ENCODE results near the gene AMHR2.

Gene AMHR2

DNA sequence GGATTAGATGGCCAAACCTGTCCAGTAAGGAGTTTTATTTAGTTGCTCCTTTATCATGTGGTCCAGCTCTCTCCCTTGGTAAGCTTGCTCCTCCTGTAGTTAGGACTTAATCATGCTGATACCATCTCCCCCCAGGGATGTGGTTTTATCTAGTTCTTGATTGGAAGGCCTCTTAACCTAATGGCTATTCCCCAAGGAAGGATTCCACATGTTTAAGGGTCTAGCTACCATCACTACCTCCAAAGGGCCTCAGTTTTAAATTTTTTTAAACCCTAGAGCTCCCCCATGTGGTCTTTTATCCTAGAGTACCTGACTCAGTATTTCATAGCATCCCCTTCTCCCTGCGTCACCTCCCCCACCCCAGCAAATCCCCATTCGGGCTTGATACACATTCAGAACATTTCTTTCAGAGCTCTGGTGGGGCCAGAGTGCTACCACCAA lies 53.1 kb downstream of the AMHR2 start:
- no peak for DNase-seq (ENCODE audit: low read depth)
- no peak for TF ChIP-seq CTCF (IDR thresholded peaks at IDR 0.05; ENCODE audit: insufficient read depth, low read depth, low read length, missing control alignments)

DNA sequence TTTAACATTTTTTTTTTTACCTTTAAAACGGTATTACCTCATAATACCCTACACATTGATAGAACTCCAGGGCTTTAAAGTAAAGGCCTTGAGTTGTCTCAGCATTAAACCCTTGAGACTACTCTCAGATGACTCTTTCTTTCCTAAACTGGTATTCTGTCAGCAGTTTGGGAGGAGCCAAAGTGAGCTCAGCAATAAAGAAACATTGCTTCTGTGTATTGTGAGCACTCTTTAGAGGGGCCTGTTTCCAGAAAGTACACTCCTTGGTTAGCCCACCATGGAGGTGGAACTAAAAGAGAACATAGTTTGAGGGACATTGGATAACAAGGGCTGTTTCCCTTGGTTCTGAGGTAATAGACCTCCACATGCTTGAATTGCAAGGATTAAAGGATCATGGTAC lies 55.2 kb downstream of the AMHR2 start:
- DNase-seq (ENCODE audit: low read depth): no peak
- no peak overlapping the region for H3K4me3 ChIP-seq (ENCODE audit: low read length)
- TF ChIP-seq CTCF (IDR thresholded peaks at IDR 0.05; ENCODE audit: insufficient read depth, low read depth, low read length, missing control alignments): no peak

More for the DNA sequence above, 53.1 kb downstream of the AMHR2 start:
- no peak overlapping the region for H3K4me3 ChIP-seq (ENCODE audit: low read length)

GRCh38 chr12:53479331-53479730 lies 55.7 kb downstream of the AMHR2 start:
- no peak overlapping the region for H3K4me3 ChIP-seq (ENCODE audit: low read length)
- DNase-seq (ENCODE audit: low read depth): no peak
- no peak for TF ChIP-seq CTCF (IDR thresholded peaks at IDR 0.05; ENCODE audit: insufficient read depth, low read depth, low read length, missing control alignments)

DNA sequence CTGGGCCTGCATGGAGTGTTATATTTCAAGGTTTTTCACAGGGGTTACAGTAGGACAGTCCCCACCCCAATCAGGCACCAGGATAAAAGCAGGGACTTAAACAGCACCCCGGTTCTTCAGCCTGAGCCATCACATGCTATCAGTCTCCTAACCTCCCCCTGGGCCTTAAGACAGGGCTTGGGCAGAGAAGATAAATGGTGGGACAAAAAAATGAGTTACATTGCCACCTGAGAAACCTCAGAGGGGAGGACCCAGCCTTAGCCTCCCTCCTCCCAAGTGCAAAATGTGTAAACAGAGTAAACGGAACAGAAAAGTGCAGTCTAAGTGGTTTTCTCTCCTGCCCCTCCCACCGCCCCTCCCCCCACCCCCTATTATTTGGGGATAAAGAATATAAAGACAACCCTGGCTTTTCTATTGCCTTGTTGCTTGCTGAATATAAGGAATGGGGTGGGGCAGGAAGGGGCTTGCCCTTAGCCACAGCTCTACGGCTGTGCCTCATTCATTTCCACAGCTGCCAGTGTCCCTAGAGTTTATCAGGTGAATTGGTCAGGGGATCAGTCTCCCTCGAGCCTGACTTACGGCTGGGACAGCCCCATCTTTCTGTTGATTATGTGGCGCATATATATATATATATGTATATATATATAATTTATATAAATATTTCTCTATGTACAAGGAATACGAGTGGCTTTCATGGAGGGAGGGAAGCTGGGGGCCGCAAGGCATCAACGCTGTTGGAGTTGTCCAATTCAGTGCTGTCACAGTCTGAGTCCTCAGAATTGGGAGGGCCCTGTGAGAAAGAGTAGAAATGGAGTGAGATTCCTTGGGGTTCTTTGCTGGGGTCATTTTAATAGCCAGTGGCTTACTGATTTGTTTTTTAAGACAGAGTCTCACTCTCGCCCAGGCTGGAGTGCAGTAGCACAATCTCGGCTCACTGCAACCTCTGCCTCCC lies 57.1 kb downstream of the AMHR2 start:
- no peak for DNase-seq (ENCODE audit: low read depth)
- H3K4me3 ChIP-seq (ENCODE audit: low read length): no peak overlapping the region
- TF ChIP-seq CTCF (IDR thresholded peaks at IDR 0.05; ENCODE audit: insufficient read depth, low read depth, low read length, missing control alignments): no peak
